CD4-positive, alpha-beta T cell (primary cell): ENCODE data around the gene KCNB1. TPM values are rescaled to one million over a fixed set of nuclear protein-coding genes. Genes with fewer than 3 reads are reported as not detected.

Source experiments
- ATAC-seq: fragments of 200-7000 bp; cut with Tn5 transposase; one replicate; pipeline ENCODE4 v1.10.0; 2022; ENCODE audit warnings: mild to moderate bottlenecking; ENCODE audit not compliant: poor library complexity
- CTCF ChIA-PET: fragments of 350-600 bp; sonication (Branson Sonifier 250); formaldehyde crosslinking; loops from one replicate; lab custom pipeline; 2021; ENCODE audit warnings: antibody characterized with exemption, inconsistent platforms; lab: Charles Lee
- POLR2A ChIA-PET: fragments of 350-600 bp; sonication (Branson Sonifier 250); formaldehyde crosslinking; loops from one replicate; lab custom pipeline; 2021; ENCODE audit warnings: antibody characterized with exemption, inconsistent platforms; lab: Charles Lee
- DNase-seq, 14 experiments: peaks; one replicate each; pipeline ENCODE4 v3.0.0-alpha.2; 2013 to 2020; ENCODE audit warnings: mixed read lengths in 2 of 14
- H3K27ac ChIP-seq, 2 donors: one replicate each; pipeline versions ENCODE4 v1.5.1 to v1.7.0; 2013; ENCODE audit warnings: low read length in 2 of 2, low read depth in 1 of 2, mild to moderate bottlenecking in 1 of 2
- H3K27me3 ChIP-seq, 2 experiments: 1 replicate in 1 of 2; 2 replicates in 1 of 2; pipeline versions ENCODE4 v1.6.1 to v1.7.0; 2013; ENCODE audit warnings: low read length in 2 of 2, control low read depth in 1 of 2, mild to moderate bottlenecking in 1 of 2, moderate library complexity in 1 of 2; ENCODE audit not compliant: insufficient read depth in 2 of 2, control insufficient read depth in 1 of 2
- H3K36me3 ChIP-seq: one replicate; pipeline ENCODE4 v1.6.1; 2013; ENCODE audit warnings: low read length, control low read depth; ENCODE audit not compliant: insufficient read depth
- H3K4me1 ChIP-seq: one replicate; pipeline ENCODE4 v1.6.1; 2013; ENCODE audit warnings: low read length, control low read depth; ENCODE audit not compliant: insufficient read depth
- H3K4me3 ChIP-seq: one replicate; pipeline ENCODE4 v1.5.1; 2013; ENCODE audit warnings: mild to moderate bottlenecking, low read length, moderate library complexity
- H3K9me3 ChIP-seq, 2 experiments: 1 replicate in 1 of 2; 2 replicates in 1 of 2; pipeline versions ENCODE4 v1.6.1 to v1.7.0; 2013; ENCODE audit warnings: low read length in 2 of 2, mild to moderate bottlenecking in 2 of 2, control low read depth in 1 of 2, moderate library complexity in 1 of 2; ENCODE audit not compliant: control insufficient read depth in 1 of 2, insufficient read depth in 1 of 2
- H3K27ac Mint-ChIP-seq: one replicate; pipeline ENCODE4 v1.8.0; 2020; ENCODE audit warnings: mixed read lengths
- H3K27me3 Mint-ChIP-seq: one replicate; pipeline ENCODE4 v1.8.0; 2021; ENCODE audit warnings: mixed read lengths
- H3K36me3 Mint-ChIP-seq: one replicate; pipeline ENCODE4 v1.8.0; 2021; ENCODE audit warnings: low read depth, mixed read lengths
- H3K4me1 Mint-ChIP-seq: one replicate; pipeline ENCODE4 v1.8.0; 2021; ENCODE audit warnings: low read depth, mixed read lengths
- H3K4me3 Mint-ChIP-seq: one replicate; pipeline ENCODE4 v1.8.0; 2020; ENCODE audit warnings: mild to moderate bottlenecking, mixed read lengths
- H3K9me3 Mint-ChIP-seq: one replicate; pipeline ENCODE4 v1.8.0; 2020; ENCODE audit warnings: mixed read lengths
- intact Hi-C, 2 experiments: fragments of 100-400 bp; cut with DNase I in 1 of 2; cut with micrococcal nuclease in 1 of 2; formaldehyde crosslinking; loops; one replicate each; pipeline versions ENCODE4 v1.15.1 to v1.9.0; 2023 to 2025; cut with DNase I, micrococcal nuclease
- total RNA-seq, 174 experiments: library from RNA in 2 of 174; stranded (reverse) in 2 of 174; gene quantifications; one replicate each; pipeline ENCODE4 v1.2.3 and lab custom pipeline; 2021 to 2026
- TF ChIP-seq, protein P1 (sequence below): fragments of 200-600 bp; IDR thresholded peaks from one replicate; pipeline ENCODE4 v1.8.0; 2022; ENCODE audit warnings: antibody characterized with exemption, mild to moderate bottlenecking

The KCNB1 gene
- total RNA-seq, 2 experiments from 2014 or later: 0.06 to 0.08 TPM

- ATAC-seq (no peak), DNase-seq (no peak)
- CTCF ChIA-PET: no interaction called here
- H3K4me3 Mint-ChIP-seq: no peak overlapping the region
- no peaks in the 10 kb centered on the region for H3K36me3 Mint-ChIP-seq
- H3K27ac Mint-ChIP-seq: no peak overlapping the region
- no peaks in the 10 kb centered on the region for H3K4me1 ChIP-seq
- peaks cover 24% of the 10 kb centered on the region for H3K27me3 Mint-ChIP-seq
- H3K27me3 ChIP-seq: peaks cover 9% of the 10 kb centered on the region in 2 experiments
- TF ChIP-seq, protein P1, sequence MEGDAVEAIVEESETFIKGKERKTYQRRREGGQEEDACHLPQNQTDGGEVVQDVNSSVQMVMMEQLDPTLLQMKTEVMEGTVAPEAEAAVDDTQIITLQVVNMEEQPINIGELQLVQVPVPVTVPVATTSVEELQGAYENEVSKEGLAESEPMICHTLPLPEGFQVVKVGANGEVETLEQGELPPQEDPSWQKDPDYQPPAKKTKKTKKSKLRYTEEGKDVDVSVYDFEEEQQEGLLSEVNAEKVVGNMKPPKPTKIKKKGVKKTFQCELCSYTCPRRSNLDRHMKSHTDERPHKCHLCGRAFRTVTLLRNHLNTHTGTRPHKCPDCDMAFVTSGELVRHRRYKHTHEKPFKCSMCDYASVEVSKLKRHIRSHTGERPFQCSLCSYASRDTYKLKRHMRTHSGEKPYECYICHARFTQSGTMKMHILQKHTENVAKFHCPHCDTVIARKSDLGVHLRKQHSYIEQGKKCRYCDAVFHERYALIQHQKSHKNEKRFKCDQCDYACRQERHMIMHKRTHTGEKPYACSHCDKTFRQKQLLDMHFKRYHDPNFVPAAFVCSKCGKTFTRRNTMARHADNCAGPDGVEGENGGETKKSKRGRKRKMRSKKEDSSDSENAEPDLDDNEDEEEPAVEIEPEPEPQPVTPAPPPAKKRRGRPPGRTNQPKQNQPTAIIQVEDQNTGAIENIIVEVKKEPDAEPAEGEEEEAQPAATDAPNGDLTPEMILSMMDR: no peak
- no peak overlapping the region for H3K4me3 ChIP-seq
- no peaks in the 10 kb centered on the region for H3K9me3 Mint-ChIP-seq
- H3K36me3 ChIP-seq: no peaks in the 10 kb centered on the region
- no peaks in the 10 kb centered on the region for H3K4me1 Mint-ChIP-seq
- no peaks in the 10 kb centered on the region for H3K9me3 ChIP-seq
- intact Hi-C loops: no loop called here
- no peak overlapping the region for H3K27ac ChIP-seq
- POLR2A ChIA-PET: no interaction called here
These were observed 87.7 kb downstream of the KCNB1 start for GRCh38 chr20:49394757-49395156.

DNA sequence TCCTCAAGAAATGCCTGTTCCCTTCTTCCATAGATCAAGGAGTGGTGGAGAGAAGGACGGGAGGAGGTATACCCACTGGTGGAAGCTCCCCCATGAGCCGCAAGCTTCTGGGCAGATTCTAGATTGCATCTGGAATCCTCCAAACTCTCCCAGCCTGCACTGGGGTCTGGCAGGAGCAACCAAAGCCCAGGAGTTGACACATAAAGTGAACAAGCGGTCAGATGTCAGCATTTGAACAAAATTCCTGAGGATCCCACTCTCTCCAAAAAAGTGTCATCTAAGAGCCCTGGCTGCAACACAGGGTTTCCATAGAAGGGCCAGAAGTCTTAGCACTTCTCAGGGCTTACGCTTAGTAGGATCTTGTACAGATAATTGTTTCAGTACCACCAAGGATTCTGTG is 88.2 kb downstream of the KCNB1 start:
- no peaks in the 10 kb centered on the region for H3K36me3 Mint-ChIP-seq
- no peaks in the 10 kb centered on the region for H3K4me1 ChIP-seq
- no peaks in the 10 kb centered on the region for H3K9me3 Mint-ChIP-seq
- no peak overlapping the region for H3K4me3 Mint-ChIP-seq
- no peak overlapping the region for H3K27ac ChIP-seq
- ATAC-seq (no peak), DNase-seq (no peak)
- no peak overlapping the region for H3K27ac Mint-ChIP-seq
- POLR2A ChIA-PET: no interaction called here
- intact Hi-C loops: no loop called here
- TF ChIP-seq, protein P1: no peak
- H3K27me3 ChIP-seq: peaks cover 9% of the 10 kb centered on the region in 2 experiments
- H3K27me3 Mint-ChIP-seq: peaks cover 29% of the 10 kb centered on the region
- no peaks in the 10 kb centered on the region for H3K9me3 ChIP-seq
- CTCF ChIA-PET: no interaction called here
- no peak overlapping the region for H3K4me3 ChIP-seq
- H3K4me1 Mint-ChIP-seq: no peaks in the 10 kb centered on the region
- H3K36me3 ChIP-seq: no peaks in the 10 kb centered on the region

GRCh38 chr20:49393803-49394202 is 88.7 kb downstream of the KCNB1 start:
- Histone ChIP-seq H3K4me3 (no peak overlapping the region), H3K4me1 (no peaks in the 10 kb centered on the region), H3K27me3 (peaks cover 9% of the 10 kb centered on the region in 2 experiments), H3K9me3 (no peaks in the 10 kb centered on the region), H3K36me3 (no peaks in the 10 kb centered on the region), H3K27ac (no peak overlapping the region)
- H3K4me1 Mint-ChIP-seq: no peaks in the 10 kb centered on the region
- POLR2A ChIA-PET: no interaction called here
- ATAC-seq (no peak), DNase-seq (no peak)
- H3K27me3 Mint-ChIP-seq: peaks cover 33% of the 10 kb centered on the region
- CTCF ChIA-PET: no interaction called here
- intact Hi-C loops: no loop called here
- TF ChIP-seq, protein P1: no peak
- H3K36me3 Mint-ChIP-seq: no peaks in the 10 kb centered on the region
- H3K27ac Mint-ChIP-seq: no peak overlapping the region
- no peak overlapping the region for H3K4me3 Mint-ChIP-seq
- H3K9me3 Mint-ChIP-seq: no peaks in the 10 kb centered on the region
